Fibroblast of lung (primary cell): ENCODE measurements around the gene ZNF106. TPM values are rescaled to one million over a fixed set of nuclear protein-coding genes. Genes with fewer than 3 reads are reported as not detected.

ENCODE experiments used
- DNase-seq, 2 donors: peaks; one replicate each; pipeline versions ENCODE4 v3.0.0 to v3.0.0-alpha.2; 2010; ENCODE audit warnings: low read depth in 2 of 2
- H2AFZ ChIP-seq: 2 replicates; pipeline ENCODE4 v1.5.1; 2012; ENCODE audit warnings: low read length, control low read depth, inconsistent platforms
- H3K27ac ChIP-seq: 2 replicates; pipeline ENCODE4 v1.5.1; 2011; ENCODE audit warnings: low read length, control low read depth; ENCODE audit not compliant: insufficient read depth
- H3K27me3 ChIP-seq: 2 replicates; pipeline ENCODE4 v1.5.1; 2011; ENCODE audit warnings: mild to moderate bottlenecking, low read length; ENCODE audit not compliant: control insufficient read depth, insufficient read depth
- H3K36me3 ChIP-seq: 2 replicates; pipeline ENCODE4 v1.5.1; 2011; ENCODE audit warnings: low read length; ENCODE audit not compliant: control insufficient read depth, insufficient read depth
- H3K4me1 ChIP-seq: 2 replicates; pipeline ENCODE4 v1.5.1; 2011; ENCODE audit warnings: low read length; ENCODE audit not compliant: control insufficient read depth, insufficient read depth; ENCODE audit errors: extremely low read depth
- H3K4me2 ChIP-seq: 2 replicates; pipeline ENCODE4 v1.5.1; 2011; ENCODE audit warnings: low read length, control low read depth; ENCODE audit not compliant: insufficient read depth; ENCODE audit errors: extremely low read depth
- H3K4me3 ChIP-seq, 4 experiments: fragments of 200-600 bp in 1 of 4; sonication (generic) in 1 of 4; replicated peaks in 1 of 4; 2 replicates each; pipeline ENCODE4 v1.5.1; 2011 to 2016; ENCODE audit warnings: low read length in 4 of 4, low read depth in 3 of 4, mild to moderate bottlenecking in 3 of 4, control low read depth in 2 of 4, inconsistent platforms in 1 of 4, mixed read lengths in 1 of 4; ENCODE audit not compliant: insufficient read depth in 1 of 4; ENCODE audit errors: control extremely low read depth in 1 of 4
- H3K79me2 ChIP-seq: 2 replicates; pipeline ENCODE4 v1.5.1; 2012; ENCODE audit warnings: mild to moderate bottlenecking, low read length, inconsistent platforms; ENCODE audit not compliant: control insufficient read depth, insufficient read depth
- H3K9ac ChIP-seq: 2 replicates; pipeline ENCODE4 v1.5.1; 2011; ENCODE audit warnings: mild to moderate bottlenecking, low read length, control low read depth; ENCODE audit not compliant: insufficient read depth
- H3K9me3 ChIP-seq: 2 replicates; pipeline ENCODE4 v1.5.1; 2012; ENCODE audit warnings: low read depth, low read length; ENCODE audit not compliant: control insufficient read depth, insufficient read depth
- H4K20me1 ChIP-seq: 2 replicates; pipeline ENCODE4 v1.5.1; 2011; ENCODE audit warnings: low read length; ENCODE audit not compliant: control insufficient read depth, insufficient read depth; ENCODE audit errors: extremely low read depth
- CTCF ChIP-seq, 2 donors: IDR thresholded peaks in 1 of 2; conservative IDR thresholded peaks in 1 of 2; 1 replicate in 1 of 2; 2 replicates in 1 of 2; pipeline ENCODE4 v1.5.1; 2011 to 2012; ENCODE audit warnings: low read length in 2 of 2, control low read depth in 1 of 2, inconsistent platforms in 1 of 2, low read depth in 1 of 2, mild to moderate bottlenecking in 1 of 2
- EZH2 ChIP-seq: IDR thresholded peaks from 2 replicates; pipeline ENCODE4 v1.5.1; 2012; ENCODE audit warnings: low read length, control low read depth, mild to moderate bottlenecking; ENCODE audit errors: missing control alignments
- polyA plus RNA-seq, 2 donors: library from polyadenylated mRNA; depleted of rRNA in 1 of 2; stranded (reverse) in 1 of 2; unstranded in 1 of 2; fragments of >200 nt; gene quantifications; 2 replicates each; pipeline ENCODE4 v1.2.1, GENCODE V29; 2011 to 2012; ENCODE audit warnings: missing spikeins in 1 of 2
- total RNA-seq: library from RNA; depleted of rRNA; stranded (reverse); fragments of >200 nt; gene quantifications from 2 replicates; pipeline ENCODE4 v1.2.1, GENCODE V29; 2014

Gene ZNF106
- total and polyA plus RNA-seq, 2 donors (not counting 1 experiment from before 2014, with no cell fraction given), result 54.4 to 149 TPM

- Histone ChIP-seq H2AFZ (no peak overlapping the region), H3K4me1 (peaks cover 6% of the 10 kb centered on the region), H3K9me3 (no peaks in the 10 kb centered on the region), H3K79me2 (peaks cover 4% of the 10 kb centered on the region), H3K4me3 (no peak overlapping the region), H4K20me1 (no peaks in the 10 kb centered on the region), H3K9ac (no peak overlapping the region), H3K36me3 (peaks cover 9% of the 10 kb centered on the region), H3K4me2 (no peak overlapping the region), H3K27me3 (no peaks in the 10 kb centered on the region), H3K27ac (no peak overlapping the region)
- no peak for TF ChIP-seq CTCF (conservative IDR thresholded peaks at IDR 0.05 in 1 of 2, IDR thresholded peaks at IDR 0.05 in 1 of 2; ENCODE audit: low read depth in 1 of 2, low read length in 2 of 2)
- TF ChIP-seq EZH2, result no peak
- no peak for DNase-seq
Measured at GRCh38 chr15:42453826-42454225, 37.1 kb downstream of the ZNF106 start.

GRCh38 chr15:42450425-42450790, 40.5 kb downstream of the ZNF106 start:
- no peak overlapping the region for H3K4me3 ChIP-seq
- H3K27me3 ChIP-seq, result no peaks in the 10 kb centered on the region
- H2AFZ ChIP-seq, result no peak overlapping the region
- no peak overlapping the region for H3K27ac ChIP-seq
- no peak for TF ChIP-seq CTCF (conservative IDR thresholded peaks at IDR 0.05 in 1 of 2, IDR thresholded peaks at IDR 0.05 in 1 of 2; ENCODE audit: low read depth in 1 of 2, low read length in 2 of 2)
- no peak for TF ChIP-seq EZH2
- no peaks in the 10 kb centered on the region for H3K4me1 ChIP-seq
- H3K79me2 ChIP-seq, result peaks cover 1% of the 10 kb centered on the region
- no peak overlapping the region for H3K4me2 ChIP-seq
- no peak for DNase-seq
- H3K9ac ChIP-seq, result no peak overlapping the region
- H4K20me1 ChIP-seq, result no peaks in the 10 kb centered on the region
- no peaks in the 10 kb centered on the region for H3K9me3 ChIP-seq
- peaks cover 9% of the 10 kb centered on the region for H3K36me3 ChIP-seq

GRCh38 chr15:42449770-42450424, 41.0 kb downstream of the ZNF106 start:
- no peak for DNase-seq
- no peaks in the 10 kb centered on the region for H3K4me1 ChIP-seq
- no peaks in the 10 kb centered on the region for H3K27me3 ChIP-seq
- H3K4me2 ChIP-seq, result no peak overlapping the region
- no peak for TF ChIP-seq EZH2
- no peak for TF ChIP-seq CTCF (conservative IDR thresholded peaks at IDR 0.05 in 1 of 2, IDR thresholded peaks at IDR 0.05 in 1 of 2; ENCODE audit: low read depth in 1 of 2, low read length in 2 of 2)
- H2AFZ ChIP-seq, result no peak overlapping the region
- no peaks in the 10 kb centered on the region for H3K9me3 ChIP-seq
- H3K9ac ChIP-seq, result no peak overlapping the region
- no peak overlapping the region for H3K4me3 ChIP-seq
- peaks cover 11% of the 10 kb centered on the region for H3K36me3 ChIP-seq
- no peak overlapping the region for H3K27ac ChIP-seq
- H3K79me2 ChIP-seq, result peaks cover 1% of the 10 kb centered on the region
- no peaks in the 10 kb centered on the region for H4K20me1 ChIP-seq
